GM23338 (cell line): ENCODE results near the gene ERVH48-1. TPM values are rescaled to one million over a fixed set of nuclear protein-coding genes. Genes with fewer than 3 reads are reported as not detected.
A peak's percentile ranks its signal among the peaks of the same experiment; 100 is the strongest.

Source experiments
- ATAC-seq: fragments of 200-7000 bp; cut with Tn5 transposase; 3 replicates; pipeline ENCODE4 v1.9.1; 2020
- DNase-seq: peaks from one replicate; pipeline ENCODE4 v3.0.0-alpha.2; 2015; ENCODE audit warnings: low spot score
- H2AFZ ChIP-seq: fragments of 200-600 bp; sonication (generic); 2 replicates; pipeline ENCODE4 v1.8.0; 2016; ENCODE audit warnings: antibody characterized with exemption, mild to moderate bottlenecking, moderate library complexity
- H3F3A ChIP-seq: fragments of 200-600 bp; sonication (generic); replicated peaks from 2 replicates; pipeline ENCODE4 v1.8.0; 2017; ENCODE audit warnings: antibody characterized with exemption, mixed run types, low read depth
- H3K27ac ChIP-seq: fragments of 200-600 bp; sonication (generic); 2 replicates; pipeline ENCODE4 v1.6.1; 2016; ENCODE audit warnings: low read depth
- H3K27me3 ChIP-seq: fragments of 200-600 bp; sonication (generic); 2 replicates; pipeline ENCODE4 v1.8.0; 2016; ENCODE audit warnings: mild to moderate bottlenecking, mixed run types, moderate library complexity; ENCODE audit not compliant: insufficient read depth
- H3K36me3 ChIP-seq: fragments of 200-600 bp; sonication (generic); 2 replicates; pipeline ENCODE4 v1.8.0; 2016; ENCODE audit warnings: mild to moderate bottlenecking; ENCODE audit not compliant: insufficient read depth
- H3K4me1 ChIP-seq: fragments of 200-600 bp; sonication (generic); 2 replicates; pipeline ENCODE4 v1.8.0; 2016; ENCODE audit warnings: mild to moderate bottlenecking, moderate library complexity; ENCODE audit not compliant: insufficient read depth
- H3K4me2 ChIP-seq: fragments of 200-600 bp; sonication (generic); 2 replicates; pipeline ENCODE4 v1.7.1; 2017; ENCODE audit warnings: mixed run types
- H3K4me3 ChIP-seq: fragments of 200-600 bp; sonication (generic); 2 replicates; pipeline ENCODE4 v1.6.1; 2016; ENCODE audit warnings: mixed run types
- H3K79me2 ChIP-seq: fragments of 200-600 bp; sonication (generic); replicated peaks from 2 replicates; pipeline ENCODE4 v1.8.0; 2017; ENCODE audit warnings: mild to moderate bottlenecking; ENCODE audit not compliant: insufficient read depth
- H3K9me2 ChIP-seq: fragments of 200-600 bp; sonication (generic); 2 replicates; pipeline ENCODE4 v1.8.0; 2017; ENCODE audit not compliant: insufficient read depth
- H4K20me1 ChIP-seq: fragments of 200-600 bp; sonication (generic); replicated peaks from 2 replicates; pipeline ENCODE4 v1.8.0; 2017; ENCODE audit warnings: mild to moderate bottlenecking; ENCODE audit not compliant: insufficient read depth
- H3K27ac Mint-ChIP-seq: 2 replicates; pipeline ENCODE4 v1.8.0; 2020; ENCODE audit warnings: inconsistent platforms, mild to moderate bottlenecking, moderate library complexity, mixed read lengths
- H3K27me3 Mint-ChIP-seq: 3 replicates; pipeline ENCODE4 v1.8.0; 2022; ENCODE audit warnings: low read depth, mild to moderate bottlenecking, moderate library complexity, mixed read lengths, inconsistent platforms; ENCODE audit not compliant: insufficient read depth, poor library complexity
- H3K36me3 Mint-ChIP-seq: 3 replicates; pipeline ENCODE4 v1.8.0; 2021; ENCODE audit warnings: low read depth, mild to moderate bottlenecking, inconsistent platforms, moderate library complexity, mixed read lengths
- H3K4me1 Mint-ChIP-seq: 3 replicates; pipeline ENCODE4 v1.8.0; 2020; ENCODE audit warnings: mild to moderate bottlenecking, inconsistent platforms, mixed read lengths
- H3K4me3 Mint-ChIP-seq: 3 replicates; pipeline ENCODE4 v1.8.0; 2021; ENCODE audit warnings: moderate library complexity, mild to moderate bottlenecking, inconsistent platforms, mixed read lengths
- H3K9me3 Mint-ChIP-seq: 3 replicates; pipeline ENCODE4 v1.8.0; 2020; ENCODE audit warnings: moderate library complexity, mild to moderate bottlenecking, inconsistent platforms, mixed read lengths
- CREB1 ChIP-seq: fragments of 250-450 bp; sonication (Bioruptor Pico); IDR thresholded peaks from 2 replicates; pipeline ENCODE4 v1.5.0; 2020; ENCODE audit warnings: low read depth, mild to moderate bottlenecking, moderate library complexity
- CTCF ChIP-seq, 2 experiments: fragments of 200-600 bp in 1 of 2; sonication (generic) in 1 of 2; conservative IDR thresholded peaks; 2 replicates each; pipeline versions ENCODE4 v1.5.1 to v1.6.1; 2016 to 2017; ENCODE audit warnings: antibody characterized with exemption in 2 of 2, low read depth in 2 of 2, mild to moderate bottlenecking in 2 of 2, moderate library complexity in 1 of 2
- ETS1 ChIP-seq: IDR thresholded peaks from 2 replicates; pipeline ENCODE4 v1.6.1; 2016; ENCODE audit warnings: antibody characterized with exemption
- EZH2phosphoT487 ChIP-seq: fragments of 200-600 bp; sonication (generic); IDR thresholded peaks from one replicate; pipeline ENCODE4 v1.8.1; 2018; ENCODE audit warnings: antibody characterized with exemption; ENCODE audit not compliant: unreplicated experiment
- JUNB ChIP-seq: IDR thresholded peaks from one replicate; pipeline ENCODE4 v1.6.1; 2016; ENCODE audit warnings: antibody characterized with exemption; ENCODE audit not compliant: unreplicated experiment
- NANOG ChIP-seq: IDR thresholded peaks from 2 replicates; pipeline ENCODE4 v1.6.1; 2016; ENCODE audit warnings: antibody characterized with exemption, borderline replicate concordance
- POLR2AphosphoS5 ChIP-seq: IDR thresholded peaks from 2 replicates; pipeline ENCODE4 v1.6.1; 2016; ENCODE audit warnings: antibody characterized with exemption, low read depth
- REST ChIP-seq: IDR thresholded peaks from one replicate; pipeline ENCODE4 v1.6.1; 2018; ENCODE audit warnings: antibody characterized with exemption; ENCODE audit not compliant: unreplicated experiment
- STAT1 ChIP-seq: IDR thresholded peaks from one replicate; pipeline ENCODE4 v1.6.1; 2016; ENCODE audit warnings: antibody characterized with exemption; ENCODE audit not compliant: unreplicated experiment
- ZNF114 ChIP-seq: fragments of 250-450 bp; sonication (Bioruptor Pico); IDR thresholded peaks from 2 replicates; pipeline ENCODE4 v1.5.0; 2020; ENCODE audit warnings: mild to moderate bottlenecking, moderate library complexity
- polyA plus RNA-seq: library from polyadenylated mRNA; unstranded; fragments of >200 nt; fragmentation: Nextera tagmentation; extraction: Ambion mirVana; gene quantifications from 2 replicates; pipeline ENCODE4 v1.2.1, GENCODE V29; 2016
- total RNA-seq: library from RNA; depleted of rRNA; stranded (reverse); fragments of >200 nt; shearing (Covaris generic); gene quantifications from 2 replicates; pipeline ENCODE4 v1.2.3, GENCODE V29; 2014

The ERVH48-1 gene
- total and polyA plus RNA-seq, 2 experiments from 2014 or later: 31.7 to 37.0 TPM

- H2AFZ ChIP-seq: no peak overlapping the region
Measured at GRCh38 chr21:42924433-42924751, 1.0 kb downstream of the ERVH48-1 start.

GRCh38 chr21:42923553-42924432 lies 1.6 kb downstream of the ERVH48-1 start:
- Histone ChIP-seq H3K4me2 (peak overlapping the region; percentile 66), H3K36me3 (peaks cover under 1% of the 10 kb centered on the region), H3K27ac (peak overlapping the region; percentile 98), H3K79me2 (peaks cover 6% of the 10 kb centered on the region; the same call in 1 of the 2 replicates), H3F3A (peaks cover under 1% of the 10 kb centered on the region; the same call in 1 of the 2 replicates), H4K20me1 (no peaks in the 10 kb centered on the region), H2AFZ (no peak overlapping the region), H3K9me2 (no peaks in the 10 kb centered on the region), H3K4me3 (peak overlapping the region; percentile 15), H3K4me1 (peaks cover 27% of the 10 kb centered on the region), H3K27me3 (no peaks in the 10 kb centered on the region)
- peak; percentile 99 for DNase-seq
- TF ChIP-seq POLR2AphosphoS5 (peak; percentile 55), CTCF (conservative IDR thresholded peaks at IDR 0.05; ENCODE audit: low read depth in 2 of 2) (peak; percentile 79 to 88), ZNF114 (CRISPR knock-in tag) (no peak), REST (peak; percentile 9), EZH2phosphoT487 (no peak), CREB1 (CRISPR knock-in tag) (0 out of 2 replicates have a peak, but pooled peaks have one; percentile 30), JUNB (no peak), NANOG (no peak), ETS1 (peak; percentile 79)
- peaks cover 32% of the 10 kb centered on the region for H3K4me1 Mint-ChIP-seq
- ATAC-seq: peak; percentile 93
- peak overlapping the region; percentile 96 for H3K27ac Mint-ChIP-seq
- peak overlapping the region; percentile 46 for H3K4me3 Mint-ChIP-seq
- H3K27me3 Mint-ChIP-seq: peaks cover 14% of the 10 kb centered on the region
- no peaks in the 10 kb centered on the region; the same call in 2 of the 3 replicates for H3K9me3 Mint-ChIP-seq
- H3K36me3 Mint-ChIP-seq: peaks cover 12% of the 10 kb centered on the region

More at GRCh38 chr21:42924433-42924751, 1.0 kb downstream of the ERVH48-1 start:
- peak overlapping the region; percentile 15 for H3K4me3 ChIP-seq
- no peak for TF ChIP-seq STAT1
- peak; percentile 1; the same call in 1 of the 2 replicates for TF ChIP-seq POLR2AphosphoS5
- H3K36me3 Mint-ChIP-seq: peaks cover 9% of the 10 kb centered on the region
- DNase-seq (no peak), ATAC-seq (no peak)
- H3K27me3 Mint-ChIP-seq: peaks cover 14% of the 10 kb centered on the region
- H3K4me2 ChIP-seq: peak overlapping the region; percentile 66
- H3K4me1 Mint-ChIP-seq: peaks cover 32% of the 10 kb centered on the region
- H3K27ac ChIP-seq: peak overlapping the region; percentile 98
- H4K20me1 ChIP-seq: no peaks in the 10 kb centered on the region
- peaks cover 6% of the 10 kb centered on the region for H3K79me2 ChIP-seq
- H3K9me3 Mint-ChIP-seq: no peaks in the 10 kb centered on the region; the same call in 2 of the 3 replicates
- peak overlapping the region; percentile 96 for H3K27ac Mint-ChIP-seq
- no peaks in the 10 kb centered on the region for H3K9me2 ChIP-seq
- no peaks in the 10 kb centered on the region for H3K27me3 ChIP-seq
- H3K4me1 ChIP-seq: peaks cover 32% of the 10 kb centered on the region
- H3F3A ChIP-seq: peaks cover 7% of the 10 kb centered on the region; the same call in 1 of the 2 replicates
- peak overlapping the region; percentile 46 for H3K4me3 Mint-ChIP-seq
- H3K36me3 ChIP-seq: no peaks in the 10 kb centered on the region
